GM21825 (cell line): ENCODE measurements around the gene MCC.
A peak's percentile ranks its signal among the peaks of the same experiment; 100 is the strongest.

ENCODE experiments used
- ATAC-seq: cut with Tn5 transposase; IDR thresholded peaks from one replicate; pipeline ENCODE4 v1.9.1; 2021; ENCODE audit warnings: mild to moderate bottlenecking, moderate library complexity; ENCODE audit not compliant: unreplicated experiment

The MCC gene

DNA sequence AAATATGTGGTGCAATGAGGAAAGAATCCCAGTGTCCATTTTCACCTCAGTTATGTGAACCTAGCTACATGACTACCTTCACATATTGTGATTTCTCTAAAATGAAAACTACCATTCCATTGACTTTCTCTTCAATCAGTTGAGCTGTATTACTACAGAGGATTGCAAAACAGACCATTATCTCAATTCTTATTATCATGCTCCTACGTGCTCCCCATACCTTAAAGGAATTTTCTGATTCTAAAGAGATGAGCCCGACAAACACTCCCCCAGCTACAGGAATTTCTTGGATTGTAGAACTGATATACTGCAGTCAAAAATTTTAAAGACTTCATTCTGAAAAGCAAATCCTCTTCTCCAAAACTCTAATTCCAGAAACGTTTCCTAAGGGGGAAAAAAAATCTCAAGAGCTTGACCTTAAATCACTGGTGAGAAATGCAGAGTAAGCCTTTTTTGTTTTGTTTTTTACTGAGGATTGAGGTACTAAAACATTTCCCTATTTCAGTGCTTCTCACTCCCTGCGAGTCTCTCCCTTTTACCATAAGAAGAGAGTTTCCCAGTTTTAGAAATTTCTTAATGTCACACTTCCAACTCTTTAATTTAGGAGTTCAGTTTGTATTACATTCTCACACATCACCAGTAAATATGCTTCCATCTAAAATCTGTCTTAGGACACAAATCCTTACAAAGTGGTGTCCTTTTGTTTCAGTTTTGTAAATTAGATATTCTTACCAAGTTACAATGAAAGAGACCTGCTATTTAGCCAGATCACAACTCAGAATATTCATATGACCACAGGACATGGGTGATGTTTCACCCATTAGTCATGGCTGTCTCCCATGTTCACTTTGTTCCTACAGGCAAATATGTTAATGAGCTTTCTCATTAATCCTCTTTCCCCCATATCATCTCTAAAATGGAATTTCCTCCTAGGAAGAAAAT, 257.3 kb downstream of the MCC start:
- no peak for ATAC-seq

GRCh38 chr5:113227798-113228197, 260.5 kb downstream of the MCC start:
- no peak for ATAC-seq

DNA sequence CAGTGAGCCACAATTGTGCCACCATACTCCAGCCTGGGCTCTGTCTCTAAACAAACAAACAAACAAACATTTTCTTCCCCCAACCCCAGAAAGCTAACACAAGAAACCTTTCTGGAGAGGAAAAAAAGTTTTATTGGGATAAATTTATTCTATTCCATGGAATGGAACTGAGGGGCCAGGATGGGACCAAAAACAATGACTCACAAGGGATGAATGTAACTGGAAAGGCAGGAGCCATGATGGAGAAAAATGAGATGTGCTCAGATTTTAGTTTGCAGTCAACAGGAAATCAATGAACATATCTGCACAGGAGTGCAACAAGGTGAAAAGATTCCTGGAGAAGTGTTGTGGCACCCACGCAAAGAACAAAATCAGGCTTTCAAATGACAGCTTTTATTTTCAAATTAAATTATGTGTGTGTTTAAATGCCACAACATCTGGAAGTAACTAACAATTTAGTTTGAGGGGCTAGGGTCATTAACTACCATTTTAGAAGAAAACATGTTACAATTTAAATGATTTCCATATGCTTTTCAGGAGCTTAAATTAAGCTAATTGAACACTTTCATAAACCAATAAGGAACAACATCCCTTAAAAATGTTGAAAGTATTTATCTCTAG, 262.0 kb downstream of the MCC start:
- no peak for ATAC-seq

- ATAC-seq = no peak
Observed at GRCh38 chr5:113225259-113225658, 263.0 kb downstream of the MCC start.

GRCh38 chr5:113224605-113225065, 263.6 kb downstream of the MCC start:
- ATAC-seq = no peak

DNA sequence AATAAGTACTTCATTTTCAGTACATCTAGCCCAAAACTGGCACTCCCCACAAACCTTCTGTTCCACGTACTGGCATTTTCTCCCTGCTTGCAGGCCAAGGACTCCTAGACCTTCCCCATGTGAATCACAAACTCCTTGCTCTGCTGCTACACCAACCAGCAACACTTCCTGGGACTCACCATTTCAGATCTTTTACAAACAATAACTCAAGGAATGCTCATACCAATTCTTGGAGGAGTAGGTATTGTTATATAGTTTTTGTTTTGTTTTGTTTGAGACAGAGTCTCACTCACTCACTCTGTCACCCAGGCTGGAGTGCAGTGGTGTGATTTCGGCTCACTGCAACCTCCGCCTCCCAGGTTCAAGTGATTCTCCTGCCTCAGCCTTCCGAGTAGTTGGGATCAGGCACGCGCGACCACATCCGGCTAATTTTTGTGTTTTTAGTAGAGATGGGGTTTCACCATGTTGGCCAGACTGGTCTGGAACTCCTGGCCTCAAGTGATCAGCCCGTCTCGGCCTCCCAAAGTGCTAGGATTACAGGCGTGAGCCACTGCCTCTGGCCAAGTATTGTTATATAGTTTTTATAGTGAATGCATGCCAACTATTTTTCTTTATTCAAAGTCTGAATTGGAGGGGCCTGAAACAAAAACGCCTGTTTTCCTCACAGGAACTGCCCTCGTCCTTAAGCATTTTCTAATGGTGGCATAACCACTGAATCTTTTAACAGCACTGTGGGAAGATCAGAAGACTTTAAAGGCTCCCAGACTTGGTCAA, 264.2 kb downstream of the MCC start:
- no peak for ATAC-seq

GRCh38 chr5:113223315-113223714, 264.9 kb downstream of the MCC start:
- no peak for ATAC-seq

DNA sequence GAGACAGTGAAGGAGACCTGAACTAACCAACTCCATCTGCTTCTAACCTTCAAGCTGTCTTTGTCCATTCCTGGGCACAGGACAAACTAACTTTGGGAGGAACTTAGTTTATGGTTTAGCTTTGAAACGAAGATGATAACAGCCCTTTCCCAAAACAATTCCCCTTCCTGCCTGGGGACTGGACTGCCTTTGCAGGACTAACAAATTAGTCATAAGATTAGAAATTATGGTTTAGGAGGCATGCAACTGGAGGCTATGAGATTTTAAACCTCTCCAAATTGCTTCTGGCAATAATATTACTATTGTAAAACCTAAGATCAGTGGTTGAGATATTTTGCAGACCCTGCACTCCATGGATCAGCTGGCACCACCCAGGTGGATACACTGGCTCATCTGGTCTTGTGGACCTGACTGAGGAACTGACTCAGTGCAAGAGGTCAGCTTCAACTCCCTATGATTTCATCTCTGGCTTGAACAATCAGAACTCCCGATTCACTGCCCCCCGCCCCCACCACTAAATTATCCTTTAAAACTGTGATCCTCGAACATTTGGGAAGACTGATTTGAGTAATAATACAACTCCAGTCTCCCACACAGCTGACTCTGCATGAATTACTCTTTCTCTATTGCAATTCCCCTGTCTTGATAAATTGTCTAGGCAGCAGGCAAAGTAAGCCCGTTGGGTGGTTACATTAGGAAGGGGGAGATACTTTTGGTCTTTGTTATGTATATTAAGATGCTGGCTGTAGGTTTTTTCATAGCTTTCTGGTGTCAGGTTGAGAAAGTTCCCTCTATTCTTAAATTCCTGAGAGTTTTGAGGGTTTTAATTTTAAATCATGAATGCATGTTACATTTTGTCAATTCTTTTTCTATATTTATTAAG, 266.7 kb downstream of the MCC start:
- ATAC-seq = no peak

DNA sequence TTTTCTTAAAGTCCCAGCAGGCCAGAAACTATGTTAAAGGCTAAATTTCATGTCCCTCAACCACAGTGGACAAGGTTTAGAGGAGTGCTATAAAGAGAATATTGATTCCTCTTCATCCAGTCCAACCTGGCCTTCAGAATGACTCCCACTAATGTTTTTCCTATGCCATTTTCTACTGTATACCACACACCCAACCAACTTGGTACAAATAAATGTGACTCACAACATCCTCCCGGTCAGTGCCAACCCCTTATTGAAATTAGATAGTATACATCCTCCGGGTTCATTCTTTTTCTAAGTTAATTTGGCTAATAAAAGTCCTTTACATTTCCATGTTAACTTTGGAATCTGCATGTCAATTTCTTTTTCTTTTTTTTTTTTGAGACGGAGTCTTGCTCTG, 268.6 kb downstream of the MCC start:
- no peak for ATAC-seq

GRCh38 chr5:113218906-113219517, 269.2 kb downstream of the MCC start:
- ATAC-seq = no peak

GRCh38 chr5:113218200-113218599, 270.1 kb downstream of the MCC start:
- no peak for ATAC-seq

DNA sequence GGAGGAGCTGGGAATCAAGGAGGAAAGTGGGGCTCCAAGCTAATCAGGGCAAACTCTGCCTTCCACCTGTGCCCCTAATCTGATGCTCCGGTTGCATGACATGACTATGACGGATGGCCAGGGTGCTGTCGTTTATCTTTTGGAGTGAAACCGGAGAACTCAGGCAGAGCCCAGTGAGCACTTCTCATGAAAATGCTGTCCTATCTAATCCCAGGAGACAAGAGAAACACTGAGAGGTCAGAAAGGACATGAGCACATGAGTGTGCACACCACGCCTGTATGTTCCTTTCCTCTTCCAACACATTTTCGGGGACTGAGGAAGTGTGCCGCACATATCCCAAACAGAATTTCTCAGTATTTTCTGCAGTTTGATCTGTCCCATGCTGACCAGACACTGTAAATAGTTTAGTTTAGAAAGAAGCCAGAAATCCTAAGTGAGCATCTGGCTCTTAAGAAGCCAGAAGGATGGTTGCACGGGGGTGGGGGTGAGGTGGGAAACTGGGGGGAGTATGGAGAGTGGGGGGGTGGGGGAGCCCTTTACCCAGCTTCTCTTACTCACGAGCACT, 270.6 kb downstream of the MCC start:
- no peak for ATAC-seq

DNA sequence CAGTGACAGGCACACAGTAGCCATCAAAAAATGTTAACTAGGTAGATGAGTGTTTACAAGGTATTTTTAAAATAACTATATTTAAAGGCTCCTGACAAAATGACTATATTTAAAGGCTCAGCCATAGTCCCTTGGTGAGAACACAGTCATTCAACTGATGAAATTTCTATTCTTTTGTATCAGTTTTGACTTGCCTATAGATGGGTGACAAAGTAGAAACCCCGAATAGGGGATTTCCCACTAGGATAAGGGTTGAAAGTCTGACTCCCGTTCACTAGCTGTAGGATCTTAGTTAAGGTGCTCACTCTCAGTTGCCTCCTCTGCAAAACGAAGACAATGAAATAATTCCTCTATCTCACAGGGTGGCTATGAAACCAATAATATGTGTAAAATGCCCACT, 271.7 kb downstream of the MCC start:
- no peak for ATAC-seq

- no peak for ATAC-seq
Observed at GRCh38 chr5:113215401-113216060, 272.7 kb downstream of the MCC start.

DNA sequence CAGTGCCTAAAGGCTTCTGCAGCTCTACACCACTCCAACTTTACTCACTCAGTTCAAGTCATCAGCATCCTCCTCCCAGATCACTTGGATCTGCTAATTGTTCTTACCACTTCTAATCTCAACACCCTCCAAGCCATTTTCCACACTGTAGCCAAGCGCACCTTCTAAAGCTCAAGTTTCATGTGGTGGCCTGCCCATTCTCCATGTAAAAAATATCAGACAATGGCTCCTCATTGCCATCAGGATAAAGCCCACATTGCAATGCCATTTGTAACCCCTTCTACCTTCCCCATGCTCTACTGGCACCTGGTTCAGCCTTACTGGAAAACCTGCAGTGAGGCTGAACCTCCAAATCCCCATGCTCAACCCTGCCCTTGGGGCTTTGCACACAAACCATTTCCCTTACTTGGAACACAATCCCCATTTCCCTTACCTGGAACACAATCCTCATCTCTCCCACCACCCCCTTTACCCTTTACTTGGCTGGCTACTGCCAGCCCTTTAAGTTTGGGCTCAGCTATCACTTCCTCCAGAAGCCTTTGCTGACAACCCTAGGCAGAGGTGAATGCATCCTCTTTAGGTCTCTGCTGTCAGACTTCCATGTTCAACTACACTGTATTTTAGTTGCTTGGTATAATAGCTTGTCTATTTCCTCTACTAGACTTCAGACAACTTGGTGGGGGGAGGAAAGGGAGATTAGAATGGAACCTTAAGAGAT, 273.5 kb downstream of the MCC start:
- ATAC-seq = no peak

DNA sequence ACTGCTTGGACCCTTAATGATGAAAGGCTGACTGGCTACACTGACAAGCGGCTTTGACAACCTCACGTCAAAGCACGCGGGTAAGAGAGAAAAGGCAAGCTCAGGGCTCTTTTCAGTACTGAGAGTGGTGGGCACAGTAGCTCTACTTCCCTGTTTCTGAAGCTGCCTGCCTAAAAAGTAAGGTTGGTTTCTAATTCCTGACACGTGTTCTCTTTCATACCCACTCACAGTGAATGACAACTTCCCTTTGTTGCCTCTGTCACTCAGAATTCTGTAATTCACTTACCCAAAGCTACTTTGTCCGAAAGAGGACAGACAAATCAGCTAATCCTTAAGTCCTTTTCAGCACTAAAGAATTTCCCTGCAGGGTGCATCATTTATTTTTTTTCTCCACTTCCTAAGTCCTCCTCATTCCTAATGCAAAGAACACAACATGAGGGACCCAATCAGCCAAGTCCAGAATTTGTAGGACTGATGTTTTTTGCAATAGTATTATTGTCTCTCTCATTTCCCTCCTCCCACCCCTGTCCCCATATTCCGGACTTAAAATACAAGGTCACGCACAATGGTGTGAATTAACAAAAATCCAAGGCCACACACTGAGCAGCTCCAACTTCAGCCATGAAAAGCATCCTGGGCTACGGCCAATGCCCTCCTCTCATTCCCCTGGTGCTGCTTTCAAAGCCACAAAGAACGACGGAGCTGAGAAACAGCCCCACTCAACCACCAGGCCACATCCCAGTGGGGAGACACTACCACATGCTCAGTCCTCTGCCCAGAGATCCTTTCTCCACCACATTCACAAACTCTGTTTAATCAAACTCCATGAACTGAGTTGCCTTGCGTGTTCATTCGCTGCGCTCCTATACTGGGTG, 274.5 kb downstream of the MCC start:
- peak; percentile 68 for ATAC-seq

DNA sequence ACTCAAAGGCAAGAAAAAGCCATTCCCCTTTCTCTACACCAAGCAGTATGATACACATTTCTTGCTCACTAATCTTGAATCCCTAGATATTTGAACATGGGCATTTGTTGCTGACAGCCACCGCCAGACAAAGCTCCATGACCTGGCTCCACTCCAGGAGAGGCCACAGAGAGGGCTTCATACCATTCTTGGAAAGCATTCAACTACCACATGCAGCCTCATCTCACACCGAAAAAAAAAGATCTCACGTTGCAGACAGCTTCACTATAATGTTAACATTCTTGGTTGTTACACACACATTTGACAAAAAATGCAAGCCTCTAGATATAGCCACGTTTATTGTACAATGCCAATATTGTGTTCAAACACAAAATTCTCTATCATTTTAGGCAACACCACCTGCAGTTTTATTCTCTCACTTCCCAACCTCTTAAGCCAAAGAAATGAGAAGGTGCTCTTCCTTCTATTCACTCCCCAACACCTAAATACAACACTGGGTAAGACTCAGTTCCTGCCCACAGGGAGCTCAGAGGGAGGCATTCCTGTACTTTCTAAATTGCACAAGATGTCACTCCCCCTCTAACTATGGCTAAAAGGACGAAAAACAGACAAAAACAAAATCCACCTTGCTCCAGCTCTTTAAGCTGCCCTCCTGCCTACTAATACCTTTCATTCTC, 275.9 kb downstream of the MCC start:
- ATAC-seq = no peak
